ENCODE results near the gene FKBP7.
A peak's percentile ranks its signal among the peaks of the same experiment; 100 is the strongest.
"Not testable (repeated sequence)": the region's sequence is repeated elsewhere in the genome, so short reads cannot be mapped to it uniquely, and the experiment has no call there.

The FKBP7 gene

DNA sequence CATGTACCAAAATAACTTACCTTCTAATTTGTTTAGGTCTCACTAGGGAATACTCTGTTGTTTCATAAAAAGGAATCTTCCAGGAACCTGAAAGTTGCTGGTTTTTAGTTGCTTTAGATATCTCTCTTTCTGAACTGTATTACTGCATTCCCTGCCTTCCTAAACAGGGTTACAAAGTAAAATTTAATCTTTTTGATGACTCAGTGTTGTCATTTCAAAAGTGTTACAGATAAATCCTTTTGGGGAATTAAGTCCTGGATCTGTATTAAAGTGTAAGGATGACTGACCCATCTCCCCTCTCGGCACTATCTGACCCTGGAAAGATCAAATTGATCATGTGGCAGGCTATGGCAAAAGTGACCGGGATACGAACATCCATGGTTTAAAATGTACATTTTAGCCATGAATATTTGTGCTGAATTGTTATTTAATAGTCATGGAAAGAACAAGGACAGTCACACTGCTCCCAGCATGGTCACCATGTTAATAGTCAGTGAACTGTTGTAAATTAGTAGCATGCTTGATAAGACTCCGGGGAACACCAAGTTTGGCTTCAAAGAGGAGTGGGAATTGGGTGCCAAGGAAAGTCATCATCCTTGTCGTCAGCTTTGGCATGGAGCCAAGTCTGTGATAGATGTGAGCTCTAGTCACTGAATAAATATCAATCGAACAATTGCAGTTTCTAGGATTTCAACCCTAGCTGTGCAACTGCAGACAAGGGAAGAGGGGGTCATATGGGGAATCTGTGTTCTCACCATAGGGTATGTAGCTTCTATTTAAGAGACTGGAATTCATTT is 6.0 kb upstream of the FKBP7 start:
- no peak for DNase-seq

DNA sequence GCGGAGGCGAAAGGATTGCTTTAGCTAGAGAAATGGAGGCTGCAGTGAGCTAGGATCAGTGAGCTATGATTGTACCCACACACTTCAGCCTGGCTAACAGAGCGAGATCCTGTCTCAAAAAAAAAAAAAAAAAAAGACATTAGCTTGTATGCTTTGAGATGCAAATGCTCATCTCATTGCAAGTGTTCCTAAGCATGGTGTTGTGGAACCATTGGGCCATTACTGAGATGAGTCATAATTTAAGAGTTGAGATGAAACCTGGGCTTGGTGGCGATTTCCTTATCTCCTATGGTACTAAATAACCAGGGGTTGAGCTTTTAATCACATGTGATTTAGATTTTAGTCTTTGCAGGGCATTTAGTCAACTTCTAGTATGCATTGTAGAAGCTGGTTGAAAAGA is 4.0 kb upstream of the FKBP7 start:
- no peak for DNase-seq

DNA sequence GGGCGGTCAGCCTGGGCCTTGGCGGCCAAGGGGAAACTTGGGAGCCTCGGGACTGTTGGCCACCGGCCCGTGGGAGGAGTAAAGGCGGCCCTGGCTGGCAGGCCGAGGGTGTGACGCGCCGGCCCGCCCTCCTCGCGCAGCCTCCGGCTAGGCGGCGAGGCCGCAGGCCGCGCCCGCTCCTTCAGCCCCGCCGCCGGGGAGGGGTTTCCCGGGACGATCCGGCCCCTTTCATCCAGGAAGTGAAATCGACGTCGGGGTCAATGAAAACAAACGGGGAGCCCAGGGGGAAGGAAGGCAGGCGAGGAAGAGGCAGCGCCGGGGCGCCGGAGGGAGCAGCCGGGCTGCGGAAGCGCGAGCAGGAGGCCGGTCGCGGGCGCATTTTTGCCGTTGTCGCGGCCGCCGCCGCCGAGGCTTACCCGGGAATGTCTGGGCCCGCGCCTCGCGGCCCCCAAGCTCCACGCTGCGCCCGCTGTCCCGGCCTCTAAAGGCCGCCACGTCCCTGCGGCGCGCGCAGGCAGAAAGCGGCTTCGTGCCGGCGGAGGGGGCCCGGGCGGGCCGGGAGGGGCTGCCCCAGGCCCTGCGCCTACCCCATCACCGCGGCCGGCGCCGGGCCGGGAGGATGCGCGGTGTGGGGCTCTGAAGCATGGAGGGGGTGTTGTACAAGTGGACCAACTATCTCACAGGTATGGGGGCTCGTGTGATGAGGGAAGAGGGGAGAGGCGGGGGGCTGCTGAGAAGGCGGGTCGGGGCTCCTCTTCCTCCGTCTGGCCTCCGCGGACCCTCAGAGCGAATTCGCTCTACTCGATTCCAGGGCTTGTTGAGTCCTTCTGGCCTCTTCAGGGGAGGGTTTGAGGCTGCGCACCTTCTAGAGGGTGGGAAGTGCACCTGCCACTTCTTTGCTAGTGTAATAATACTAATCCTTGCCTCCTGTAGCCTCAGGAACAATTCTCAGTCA is 2.1 kb upstream of the FKBP7 start, which contains the start of gene PLEKHA3:
Gene PLEKHA3, plus strand, starts transcription at position 231 of the 955 bp plus-strand sequence. Its CDS starts 413 bp downstream, at position 644.
- DNase-seq, result peak; percentile 96

DNA sequence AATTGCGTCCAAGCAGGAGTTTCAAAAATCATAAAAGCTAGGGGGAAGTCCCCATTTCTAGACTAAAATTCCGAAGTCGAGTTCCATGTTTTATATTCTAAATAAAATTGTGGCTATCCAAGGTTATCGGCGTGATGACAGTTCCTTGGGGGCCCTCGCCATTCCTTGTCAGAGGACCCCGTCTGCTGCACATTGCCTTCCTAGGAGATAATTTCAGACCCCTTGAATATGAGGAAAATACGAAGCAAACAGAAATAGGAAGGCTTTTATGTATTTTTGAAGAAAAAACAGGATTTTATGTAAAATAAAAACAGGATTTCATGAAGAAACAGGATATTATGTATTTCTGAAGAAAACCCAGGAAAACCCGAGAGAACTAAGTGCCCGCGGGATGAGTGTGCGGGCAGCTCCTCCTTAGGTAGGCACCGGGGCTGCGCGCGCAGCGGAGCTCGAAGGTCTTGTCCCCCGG is 1.4 kb upstream of the FKBP7 start:
- DNase-seq, result no peak

DNA sequence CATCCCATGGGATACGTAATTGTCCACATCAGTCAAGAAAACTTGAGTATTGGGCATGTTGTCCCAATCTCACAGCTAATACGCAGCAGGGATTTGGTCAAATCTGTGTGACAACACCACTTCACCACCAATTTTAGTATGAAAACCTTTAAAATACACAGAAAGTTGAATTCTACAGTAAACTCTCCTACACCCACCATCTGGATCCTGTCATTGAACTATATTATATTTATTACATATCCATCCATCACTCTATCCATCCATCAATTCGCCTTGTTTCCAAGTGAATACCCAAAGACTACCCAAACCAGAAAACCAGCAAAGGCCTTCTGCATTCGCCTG is 846 bp upstream of the FKBP7 start:
- DNase-seq, result no peak

DNA sequence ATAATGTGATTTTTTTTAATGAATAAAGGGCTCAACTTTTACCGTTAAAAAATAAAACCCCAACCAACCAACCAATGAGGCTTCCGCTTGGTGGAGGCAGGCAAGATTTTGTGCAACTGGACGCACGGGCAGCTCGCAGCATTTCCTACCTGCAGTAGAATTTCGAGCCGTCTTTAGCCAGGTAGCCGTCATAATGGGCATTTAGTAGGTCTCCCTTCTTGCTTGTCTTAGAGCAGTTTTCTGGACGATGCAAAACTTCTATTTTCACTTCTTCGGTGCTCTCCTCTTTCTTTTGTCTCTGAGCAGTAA is 316 bp downstream of the FKBP7 start:
- no peak for DNase-seq

DNA sequence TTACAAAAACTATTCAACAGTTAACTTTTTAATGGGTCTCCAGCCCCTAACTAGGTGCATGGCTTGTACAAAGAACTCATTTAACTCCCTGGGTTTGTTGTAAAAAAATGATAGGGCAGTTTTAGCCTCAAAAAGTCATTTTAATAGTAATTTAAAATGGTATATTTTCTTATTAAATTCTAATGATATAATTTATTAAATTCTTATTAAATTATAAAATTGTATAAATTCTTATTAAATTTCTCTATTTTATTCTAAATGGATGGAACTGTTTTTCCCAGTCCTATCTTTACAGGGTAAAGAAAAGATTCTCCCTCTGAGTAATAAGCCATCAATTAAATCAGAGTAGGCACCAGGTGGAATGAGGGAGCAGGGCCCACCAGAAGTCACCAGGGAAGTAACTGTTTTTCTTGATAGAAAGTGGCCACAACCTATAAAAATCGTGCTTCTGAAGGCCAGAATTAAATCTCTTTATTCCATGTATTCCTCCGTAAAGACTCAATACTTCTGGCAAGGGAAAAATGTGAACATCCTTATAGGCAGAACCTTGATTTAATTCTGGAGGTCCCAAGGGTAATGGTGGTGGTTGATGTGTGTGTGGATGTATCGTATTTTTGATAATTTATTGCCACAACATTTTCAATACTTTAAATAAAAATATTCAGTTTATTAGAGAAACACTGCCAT is 814 bp downstream of the FKBP7 start:
- DNase-seq, result no peak

DNA sequence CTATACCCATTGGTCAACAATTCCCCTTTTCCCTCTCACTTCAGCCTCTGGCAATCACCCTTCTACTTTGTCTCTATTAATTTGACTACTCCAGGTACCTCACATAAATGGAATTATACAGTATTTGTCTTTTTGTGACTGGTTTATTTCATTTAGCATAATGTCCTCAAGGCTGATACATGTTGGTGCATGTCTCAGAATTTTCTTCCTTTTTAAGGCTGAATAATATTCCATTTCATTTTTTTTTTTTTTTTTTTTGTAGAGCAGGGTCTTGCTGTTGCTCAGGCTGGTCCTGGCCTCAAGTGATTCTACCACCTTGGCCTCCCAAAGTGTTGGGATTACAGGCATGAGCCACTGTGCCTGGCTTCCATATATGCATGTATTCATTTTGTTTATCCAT is 1.9 kb downstream of the FKBP7 start:
- no peak for DNase-seq

DNA sequence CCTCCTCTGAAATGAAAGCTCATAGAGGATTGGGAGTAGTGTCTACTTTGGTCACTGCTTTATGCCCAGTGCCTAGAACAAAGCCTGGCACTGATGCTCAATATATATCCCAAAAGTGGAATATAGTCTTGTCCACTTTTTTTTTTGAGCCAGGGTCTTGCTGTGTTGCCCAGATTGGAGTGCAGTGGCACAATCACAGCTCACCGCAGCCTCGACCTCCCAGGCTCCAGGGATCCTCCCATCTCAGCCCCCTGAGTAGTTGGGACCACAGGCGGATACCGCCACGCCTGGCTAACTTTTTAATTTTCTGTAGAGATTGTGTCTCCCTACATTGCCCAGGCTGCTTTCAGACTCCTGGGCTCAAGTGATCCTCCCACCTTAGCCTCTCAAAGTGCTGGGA is 3.8 kb downstream of the FKBP7 start:
- no peak for DNase-seq

DNA sequence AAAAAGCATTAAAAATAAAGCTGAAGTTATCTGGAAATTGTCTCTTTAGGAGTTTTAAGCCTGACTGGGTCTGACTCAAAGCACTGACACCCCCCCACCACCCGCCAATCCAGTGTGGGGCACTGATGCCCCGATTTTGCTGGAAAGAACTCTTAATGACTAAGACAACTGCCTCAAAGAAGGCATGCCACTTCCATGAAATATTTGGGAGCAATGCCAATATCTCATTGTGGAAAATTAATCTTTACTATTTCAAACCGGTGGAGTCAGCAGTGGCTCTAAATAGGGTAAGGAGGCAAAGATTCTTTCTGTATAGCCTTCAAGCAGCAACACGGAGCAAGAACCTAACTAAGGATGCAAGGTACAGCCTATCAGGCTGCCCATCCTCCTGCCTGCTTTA is 4.5 kb downstream of the FKBP7 start:
- DNase-seq, result peak; percentile 22

DNA sequence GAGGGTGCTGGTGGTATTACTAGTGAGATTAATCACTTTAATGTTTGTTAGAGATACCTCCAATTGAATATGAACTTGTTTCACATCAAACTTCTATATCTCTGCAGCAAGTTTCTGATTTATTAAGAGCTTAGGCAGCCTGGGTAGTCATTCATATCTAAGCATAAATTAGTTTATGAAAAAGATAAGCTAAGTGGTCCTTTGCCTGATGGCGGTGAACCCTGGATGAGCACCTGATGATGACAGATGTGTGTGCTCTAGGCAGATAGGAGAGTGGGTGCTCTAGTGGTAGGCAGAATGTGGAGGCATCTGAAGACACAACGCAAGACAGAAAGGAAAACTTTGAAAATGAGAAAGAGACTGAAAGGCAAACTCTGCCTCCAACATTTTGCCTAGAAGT is 5.0 kb downstream of the FKBP7 start:
- no peak for DNase-seq

DNA sequence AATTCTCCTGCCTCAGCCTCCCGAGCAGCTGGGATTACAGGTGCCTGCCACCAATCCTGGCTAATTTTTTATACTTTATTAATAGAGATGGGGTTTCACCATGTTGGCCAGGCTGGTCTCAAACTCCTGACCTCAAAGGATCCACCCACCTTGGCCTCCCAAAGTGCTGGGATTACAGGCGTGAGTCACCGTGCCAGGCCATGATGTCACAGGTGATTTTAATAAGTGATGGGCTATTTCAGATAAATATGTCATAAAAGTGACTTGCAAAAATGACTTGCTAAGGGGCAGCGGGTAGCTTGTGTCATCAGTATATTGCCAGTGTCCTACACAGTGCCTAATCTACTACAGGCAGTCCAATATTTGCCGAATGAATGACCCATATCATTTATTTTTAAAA is 7.1 kb downstream of the FKBP7 start:
- not testable (repeated sequence) for DNase-seq

DNA sequence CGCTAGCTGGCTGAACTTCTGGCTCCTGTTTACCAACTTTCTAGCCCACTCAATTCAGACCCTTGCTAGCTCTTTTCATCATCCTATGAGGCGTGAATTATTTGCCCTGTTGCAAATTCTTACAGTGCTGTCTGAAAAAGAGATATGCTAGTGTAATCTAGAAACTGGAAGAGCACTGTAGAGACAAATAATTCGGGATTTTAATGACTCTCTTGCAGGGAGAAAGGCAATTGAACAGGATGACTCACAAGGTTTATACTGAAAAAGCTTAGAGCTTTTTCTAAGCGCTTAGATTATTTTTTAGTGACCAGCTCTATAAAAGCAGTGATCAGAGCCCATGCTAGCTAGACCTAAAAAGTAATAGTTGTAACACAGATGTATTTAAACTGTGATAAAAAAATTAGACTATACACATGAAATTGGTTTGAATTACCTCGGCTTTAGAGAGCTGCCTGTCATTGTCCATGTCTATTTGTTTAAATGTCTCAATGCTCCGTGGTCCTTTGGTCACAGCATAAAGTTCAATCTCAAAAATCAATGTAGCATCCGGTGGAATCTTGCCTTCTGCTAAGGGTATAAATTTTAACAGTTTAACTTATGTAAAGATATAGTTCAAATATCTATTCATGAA is 9.1 kb downstream of the FKBP7 start:
- DNase-seq, result no peak

DNA sequence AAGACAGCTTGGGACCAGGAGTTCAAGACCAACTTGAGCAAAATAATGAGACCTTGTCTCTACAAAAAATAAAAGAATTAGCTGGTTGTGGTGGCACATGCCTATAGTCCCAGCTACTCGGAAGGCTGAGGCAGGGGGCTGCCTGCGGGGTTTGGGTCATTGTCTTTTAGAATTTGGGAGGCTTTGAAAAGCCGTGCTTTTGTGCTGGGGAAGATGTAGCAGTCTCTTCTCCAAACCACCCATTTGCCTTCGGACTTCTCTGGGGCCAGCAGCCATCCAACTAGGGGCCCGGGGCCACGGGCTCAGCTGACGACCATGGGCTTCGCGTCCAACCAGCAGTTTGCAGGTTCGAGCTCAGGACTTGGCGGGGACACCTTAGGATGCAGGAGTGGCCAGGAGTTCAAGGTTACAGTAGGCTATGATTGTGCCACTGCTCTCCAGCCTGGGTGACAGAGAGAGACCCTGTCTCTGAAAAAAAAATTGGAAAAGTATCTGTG is 21.0 kb downstream of the FKBP7 start:
- DNase-seq, result no peak

DNA sequence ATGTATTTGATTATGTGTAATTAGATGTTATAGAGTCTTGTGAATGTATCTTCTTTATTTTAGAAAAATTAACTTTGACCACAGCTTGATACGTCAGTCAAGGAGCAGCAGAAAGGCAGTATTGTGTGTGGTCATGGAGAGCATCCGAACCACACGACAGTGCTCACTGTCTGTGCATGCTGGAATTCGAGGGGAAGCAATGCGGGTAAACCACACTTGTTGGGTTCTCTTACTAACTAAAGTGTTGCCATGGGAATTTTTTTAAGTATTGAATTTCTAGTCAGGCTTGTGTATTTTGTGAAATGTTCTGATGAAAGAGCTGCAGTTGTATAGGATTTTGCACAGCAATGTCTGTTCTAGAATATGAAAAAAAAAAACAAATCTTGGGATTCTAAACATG is 22.5 kb downstream of the FKBP7 start:
- DNase-seq, result no peak

DNA sequence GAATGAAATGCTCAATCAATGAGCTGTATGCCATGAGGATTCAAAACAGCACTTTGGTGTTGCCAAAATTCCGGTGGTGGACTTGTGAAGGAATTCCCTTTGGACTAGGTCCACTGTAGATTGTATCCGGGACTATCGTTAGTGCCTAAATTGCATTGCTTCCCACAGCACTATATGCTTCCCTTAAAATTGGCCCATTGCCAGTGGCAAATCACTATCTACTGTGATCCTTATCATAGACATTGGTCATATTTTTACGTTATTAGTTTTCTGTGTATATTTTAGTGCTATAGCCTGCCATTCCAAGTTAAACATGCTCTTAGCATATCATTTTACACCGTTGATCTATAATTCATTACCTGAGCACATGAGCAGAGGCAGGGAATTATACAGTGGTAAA is 25.5 kb downstream of the FKBP7 start:
- DNase-seq, result no peak

DNA sequence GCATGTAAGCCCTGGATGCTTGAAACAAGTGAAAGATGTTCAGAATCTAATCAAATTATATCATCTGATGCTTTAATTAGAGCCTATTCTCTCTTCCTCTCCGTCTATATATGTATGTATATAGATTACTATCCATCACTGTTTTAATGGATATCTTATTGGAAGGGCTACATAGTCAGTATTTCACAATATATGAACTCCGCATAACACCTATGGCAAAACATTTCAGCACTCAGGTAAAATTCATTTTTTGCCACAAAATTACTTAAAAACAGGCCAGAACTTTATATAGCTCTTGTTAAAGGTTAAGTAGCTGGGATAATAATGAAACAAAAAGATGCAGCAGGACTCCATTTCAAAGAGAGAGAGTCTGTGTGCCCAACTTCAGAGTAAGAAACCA is 26.1 kb downstream of the FKBP7 start:
- no peak for DNase-seq

DNA sequence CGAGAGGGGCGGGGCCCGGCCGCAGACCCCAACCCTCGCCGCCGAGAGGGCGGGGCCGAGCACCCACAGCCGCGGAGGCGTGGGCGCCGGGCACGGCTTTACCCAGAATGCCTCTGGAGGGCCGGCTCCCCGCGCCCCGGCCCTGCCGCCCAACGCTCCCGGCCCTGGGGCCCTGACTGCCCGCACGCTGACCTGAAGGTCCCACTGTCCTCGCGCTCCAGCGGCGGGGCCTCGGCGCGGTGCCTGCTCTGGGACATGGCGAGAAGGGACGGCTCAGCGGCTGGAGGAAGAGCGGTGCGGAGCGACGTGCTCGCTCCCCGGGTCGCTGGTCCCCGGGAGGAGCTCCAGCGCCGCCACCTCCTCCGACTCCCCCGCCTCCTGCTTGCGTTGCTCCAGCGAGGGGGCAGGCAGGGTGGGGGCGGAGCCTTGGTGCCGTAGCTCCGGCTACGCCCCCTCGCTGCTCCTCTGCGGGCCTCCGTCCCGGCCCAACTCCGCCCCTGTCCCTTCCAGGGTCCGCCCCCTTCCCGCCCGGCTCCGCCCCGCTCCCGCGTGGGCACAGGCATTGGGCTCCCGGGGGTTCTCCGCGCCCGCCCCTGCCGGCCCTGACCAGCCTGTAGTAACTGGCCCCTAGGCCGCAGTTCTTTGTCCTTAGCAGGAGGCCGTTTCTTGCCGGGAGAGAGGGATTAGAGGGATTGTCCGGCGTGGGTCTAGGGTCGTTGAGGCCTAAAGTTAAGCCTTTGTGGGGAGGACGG is 27.4 kb downstream of the FKBP7 start, which contains the start of the genes PJVK and PRKRA:
Gene PJVK, plus strand, starts transcription at position 605 of the 752 bp plus-strand sequence. CDS start 2,032 bp downstream, outside the sequence.
Gene PRKRA, minus strand, starts transcription at position 402 of the 752 bp plus-strand sequence. Its CDS starts 145 bp downstream, at position 257.
- DNase-seq, result peak; percentile 90

DNA sequence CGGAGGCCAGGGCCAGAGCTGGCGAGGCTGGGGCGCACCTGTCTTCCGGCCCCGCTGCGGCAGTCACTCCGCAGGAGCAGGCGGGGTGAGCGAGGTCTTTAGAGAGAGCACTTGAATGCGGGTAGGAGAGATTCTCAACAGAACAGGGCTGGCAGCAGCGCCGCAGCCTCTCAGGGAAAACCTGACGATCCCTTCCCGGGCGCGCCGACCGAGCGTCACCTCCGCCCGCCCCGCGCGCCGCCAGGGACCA is 28.0 kb downstream of the FKBP7 start:
- no peak for DNase-seq

DNA sequence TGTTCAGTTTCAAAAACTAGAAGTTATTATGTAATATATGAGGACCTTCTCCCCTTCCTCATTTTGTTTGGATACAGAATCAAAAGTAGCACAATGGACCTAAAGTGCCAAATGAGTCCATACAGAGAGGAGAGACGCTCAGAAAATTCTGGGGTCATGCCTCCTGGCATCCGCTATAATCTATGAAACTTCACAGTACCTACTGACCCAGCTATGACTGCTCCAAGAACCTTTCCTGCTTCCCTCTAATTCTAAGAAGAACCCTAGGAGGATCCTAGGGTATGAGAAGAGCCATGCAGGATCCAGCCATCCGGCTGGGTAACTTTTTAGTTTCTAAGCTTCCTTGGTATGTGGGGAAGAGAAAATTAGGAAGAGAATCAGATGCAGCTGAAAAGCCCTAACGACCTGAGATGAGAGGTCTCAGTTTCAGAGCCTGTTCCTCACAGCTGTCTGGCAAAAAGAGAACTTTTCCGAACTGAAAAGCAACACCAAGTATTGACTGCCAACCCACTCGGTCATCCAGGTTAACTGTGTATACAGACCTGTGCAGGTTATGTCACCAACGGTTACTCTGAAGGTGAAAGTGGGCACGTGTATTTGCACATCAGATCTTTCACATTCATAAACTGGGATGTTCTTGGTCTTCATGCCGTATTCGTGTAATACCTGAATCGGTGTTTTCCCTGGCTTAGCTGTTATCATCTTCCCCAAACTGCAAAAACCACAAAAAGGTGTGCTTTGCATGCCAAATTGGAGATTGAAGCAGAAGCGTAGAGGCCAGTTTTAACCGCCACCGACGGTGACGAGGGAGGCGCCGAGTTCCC is 28.5 kb downstream of the FKBP7 start:
- no peak for DNase-seq

Data from NCI-H226 (cell line).